ENCODE data around the gene OR9Q1.

Gene OR9Q1

DNA sequence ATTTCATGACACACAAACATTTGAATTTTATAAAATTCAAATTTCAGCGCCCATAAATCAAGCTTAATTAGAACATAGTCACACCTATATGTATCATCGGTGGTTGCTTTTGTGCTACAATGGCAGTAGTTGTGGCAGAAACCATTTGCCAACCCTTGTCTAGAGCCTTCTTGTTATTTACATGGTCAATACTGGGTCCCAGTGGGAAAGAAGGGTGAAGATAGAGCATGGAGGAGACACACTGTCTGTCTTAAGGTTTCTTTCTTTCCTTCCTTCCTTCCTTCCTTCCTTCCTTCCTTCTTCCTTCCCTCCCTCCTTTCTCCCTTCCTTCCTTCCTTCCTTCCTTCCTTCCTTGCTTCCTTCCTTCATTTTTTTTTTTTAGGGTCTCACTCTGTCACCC, 10.8 kb downstream of the OR9Q1 start:
- DNase-seq (ENCODE audit: low spot score) = no peak

DNA sequence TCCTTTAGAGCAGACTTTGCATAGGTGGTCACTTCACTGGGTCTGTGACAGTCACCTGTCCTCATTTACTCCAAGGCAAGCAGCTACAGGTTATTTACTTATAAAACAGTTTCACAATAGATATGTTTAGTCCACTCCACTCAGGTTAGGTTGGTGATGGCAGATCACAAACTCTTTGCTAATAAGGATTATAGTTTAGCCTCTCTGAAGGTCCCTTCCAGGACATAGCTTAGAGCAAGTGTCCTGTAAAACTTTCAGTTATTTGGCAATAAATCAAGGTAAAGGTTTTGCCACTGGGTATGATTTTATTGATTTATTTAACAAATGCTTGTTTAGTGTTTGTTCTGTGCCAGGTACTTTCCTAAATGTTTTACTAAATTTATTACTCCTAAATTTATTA, 15.9 kb downstream of the OR9Q1 start:
- DNase-seq (ENCODE audit: low spot score) = no peak

DNA sequence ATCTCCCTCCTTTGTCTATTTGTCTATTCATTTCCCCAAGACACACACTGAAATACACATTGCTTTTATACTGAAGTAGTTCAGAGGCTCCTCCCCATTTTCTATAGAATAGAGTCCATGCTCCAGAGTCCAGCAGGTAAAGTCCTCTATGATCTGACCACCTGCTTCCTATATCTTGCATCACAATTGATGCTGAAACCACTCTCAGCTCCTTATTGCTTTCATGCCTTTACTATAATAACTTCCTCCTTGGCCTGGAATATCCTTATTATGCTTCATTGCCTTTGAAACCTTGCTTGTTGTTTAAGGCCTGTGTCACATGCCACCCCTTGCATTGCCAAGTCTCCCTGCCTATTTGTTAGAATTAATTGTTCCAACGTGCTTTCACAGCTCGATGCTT, 19.7 kb downstream of the OR9Q1 start:
- DNase-seq (ENCODE audit: low spot score) = no peak

DNA sequence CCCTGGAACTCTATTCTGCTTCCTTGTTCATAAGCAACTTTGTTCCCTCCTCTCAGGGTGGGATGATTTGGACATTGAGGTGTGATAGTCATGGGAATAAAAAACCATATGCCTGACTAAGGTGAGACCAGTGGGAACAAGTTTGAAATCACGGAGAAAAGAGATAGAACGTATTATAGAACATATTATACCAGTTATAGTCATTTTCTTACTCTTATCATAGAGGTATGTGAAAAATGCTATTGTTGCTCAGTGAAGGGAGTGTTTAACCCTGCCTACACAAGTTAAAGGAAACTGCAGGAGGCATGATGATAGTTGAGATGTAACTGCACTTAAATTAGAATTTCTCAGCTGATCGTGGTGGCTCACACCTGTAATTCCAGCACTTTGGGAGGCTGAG, 22.6 kb downstream of the OR9Q1 start:
- no peak for DNase-seq (ENCODE audit: low spot score)

DNA sequence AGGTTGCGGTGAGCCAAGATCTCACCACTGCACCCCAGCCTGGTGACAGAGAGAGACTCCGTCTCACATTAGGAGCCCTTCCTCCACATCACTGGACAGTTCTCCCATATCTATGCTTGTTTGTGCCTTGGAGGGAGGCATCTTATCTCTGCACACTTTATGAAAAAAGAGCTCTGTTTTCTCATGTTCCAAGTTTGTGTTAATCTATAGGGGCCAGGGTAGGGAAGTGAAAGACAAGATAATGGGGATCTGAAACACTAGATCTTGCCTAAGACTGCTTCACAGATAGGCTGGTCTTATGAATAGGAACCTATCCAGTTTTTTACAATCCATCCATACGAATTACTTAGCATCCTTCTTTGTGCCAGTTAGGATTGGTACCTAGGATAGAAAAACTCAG, 24.1 kb downstream of the OR9Q1 start:
- no peak for DNase-seq (ENCODE audit: low spot score)

DNA sequence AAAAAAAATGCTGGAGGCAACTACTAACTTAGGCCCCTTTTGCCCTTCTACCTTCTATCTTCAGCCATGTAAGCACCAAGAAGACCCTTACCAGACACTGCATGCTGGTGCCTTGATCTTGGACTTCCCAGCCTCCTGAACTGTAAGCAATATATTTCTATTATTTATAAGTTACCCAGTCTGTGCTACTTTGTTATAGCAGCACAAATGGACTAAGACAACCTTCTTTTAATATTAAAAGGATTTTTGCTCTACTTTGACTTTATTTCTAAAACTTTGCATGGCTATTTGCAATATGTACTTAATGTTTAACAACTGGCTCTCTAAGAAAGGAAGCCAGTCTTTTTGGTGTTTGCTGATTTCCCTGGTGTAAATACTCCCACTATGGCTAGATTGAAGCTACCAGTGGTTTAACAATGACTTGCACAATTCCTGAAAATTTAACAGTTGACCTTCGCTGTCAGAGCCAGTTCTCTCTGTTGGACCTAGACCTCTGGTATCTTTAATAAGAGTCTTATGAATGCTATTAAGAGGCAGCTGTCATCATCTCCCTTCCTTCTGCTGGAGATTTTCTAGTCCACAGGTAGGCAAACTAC, 32.2 kb downstream of the OR9Q1 start:
- DNase-seq (ENCODE audit: low spot score) = no peak

DNA sequence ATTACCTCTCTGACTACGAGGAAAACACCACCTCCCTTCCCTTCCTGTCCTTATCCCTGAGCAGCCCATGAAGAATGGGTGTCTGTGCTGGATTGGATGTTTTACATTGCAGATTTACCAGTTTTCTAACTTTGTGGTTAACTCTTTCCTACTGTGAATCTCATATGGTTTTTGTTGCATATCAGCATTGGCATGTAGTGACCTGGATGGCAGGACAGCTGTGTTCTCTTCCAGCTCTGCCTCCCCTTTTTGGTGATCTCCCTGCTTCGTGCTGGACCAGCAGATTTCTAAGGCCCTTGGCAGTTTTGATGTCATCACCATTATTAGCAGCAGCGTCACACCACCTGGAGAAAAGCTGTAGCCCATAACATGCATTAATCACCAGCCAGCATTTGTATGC, 33.8 kb downstream of the OR9Q1 start:
- DNase-seq (ENCODE audit: low spot score) = no peak

DNA sequence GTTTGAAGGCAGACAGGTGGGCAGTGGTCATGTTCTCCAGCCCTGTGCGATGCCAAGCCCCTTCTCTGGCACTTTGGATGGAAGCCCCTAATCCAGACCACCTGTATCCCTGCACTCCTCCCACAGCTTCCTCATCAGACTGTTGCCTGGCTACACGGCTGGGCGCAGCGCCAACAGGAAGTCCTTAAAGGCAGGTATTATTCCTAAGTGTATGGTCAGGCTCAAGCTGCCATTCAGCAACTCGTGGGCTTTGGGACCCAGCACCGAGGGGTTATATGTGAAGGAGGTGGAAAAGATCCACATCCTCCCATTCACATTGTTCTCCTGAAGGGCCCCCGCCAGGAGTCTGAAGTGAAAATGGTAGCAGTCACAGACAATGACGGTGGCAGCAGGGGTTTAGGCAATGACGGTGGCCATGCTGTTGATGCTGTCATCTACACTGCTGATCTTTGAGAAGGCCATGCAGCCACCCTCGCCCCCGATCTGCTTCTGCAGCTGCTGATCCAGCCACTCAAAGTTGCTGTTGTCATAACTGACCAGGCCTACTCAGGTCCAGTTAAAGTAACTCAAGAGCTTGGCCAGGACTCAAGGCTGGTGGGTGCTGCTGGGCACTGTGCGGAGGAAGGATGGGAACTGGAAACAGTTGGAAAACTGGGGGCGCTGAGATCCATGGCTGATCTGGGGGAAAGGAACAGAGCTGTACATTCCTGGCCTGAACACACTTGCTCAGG, 34.8 kb downstream of the OR9Q1 start:
- no peak for DNase-seq (ENCODE audit: low spot score)

DNA sequence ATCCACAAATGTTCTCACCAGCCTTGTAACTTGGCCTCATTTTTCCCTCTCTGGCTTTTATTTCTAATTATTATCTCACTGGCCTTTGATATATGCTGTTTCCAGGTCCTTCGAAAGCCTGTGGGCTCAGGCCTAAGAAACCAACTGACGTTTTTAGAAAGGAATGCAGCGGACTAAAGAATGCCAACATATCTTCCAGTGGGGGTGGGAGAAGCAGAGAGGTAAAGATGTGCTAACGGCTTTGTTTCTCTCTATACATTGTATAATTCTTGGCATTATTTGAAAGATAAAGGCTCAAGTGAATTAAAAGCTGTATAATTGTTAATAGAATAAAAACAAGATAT, 35.3 kb downstream of the OR9Q1 start:
- DNase-seq (ENCODE audit: low spot score) = no peak

DNA sequence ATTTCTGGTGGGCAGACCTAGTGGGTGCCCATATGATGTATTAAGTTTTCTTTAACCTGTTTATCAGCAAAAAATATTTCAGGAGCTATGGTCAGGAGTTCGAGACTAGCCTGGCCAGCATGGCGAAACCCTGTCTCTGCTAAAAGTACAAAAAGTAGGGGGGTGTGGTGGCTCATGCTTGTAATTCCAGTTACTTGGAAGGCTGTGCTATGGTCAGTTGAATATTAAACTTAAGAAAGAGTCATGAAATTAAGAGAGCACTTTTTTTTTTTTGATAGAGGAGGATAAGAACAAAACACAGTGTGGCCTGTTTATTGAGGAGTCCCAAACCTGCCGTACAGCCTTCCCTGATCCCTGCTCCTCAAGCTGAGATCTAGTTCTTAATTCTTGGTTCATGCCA, 36.9 kb downstream of the OR9Q1 start:
- no peak for DNase-seq (ENCODE audit: low spot score)

DNA sequence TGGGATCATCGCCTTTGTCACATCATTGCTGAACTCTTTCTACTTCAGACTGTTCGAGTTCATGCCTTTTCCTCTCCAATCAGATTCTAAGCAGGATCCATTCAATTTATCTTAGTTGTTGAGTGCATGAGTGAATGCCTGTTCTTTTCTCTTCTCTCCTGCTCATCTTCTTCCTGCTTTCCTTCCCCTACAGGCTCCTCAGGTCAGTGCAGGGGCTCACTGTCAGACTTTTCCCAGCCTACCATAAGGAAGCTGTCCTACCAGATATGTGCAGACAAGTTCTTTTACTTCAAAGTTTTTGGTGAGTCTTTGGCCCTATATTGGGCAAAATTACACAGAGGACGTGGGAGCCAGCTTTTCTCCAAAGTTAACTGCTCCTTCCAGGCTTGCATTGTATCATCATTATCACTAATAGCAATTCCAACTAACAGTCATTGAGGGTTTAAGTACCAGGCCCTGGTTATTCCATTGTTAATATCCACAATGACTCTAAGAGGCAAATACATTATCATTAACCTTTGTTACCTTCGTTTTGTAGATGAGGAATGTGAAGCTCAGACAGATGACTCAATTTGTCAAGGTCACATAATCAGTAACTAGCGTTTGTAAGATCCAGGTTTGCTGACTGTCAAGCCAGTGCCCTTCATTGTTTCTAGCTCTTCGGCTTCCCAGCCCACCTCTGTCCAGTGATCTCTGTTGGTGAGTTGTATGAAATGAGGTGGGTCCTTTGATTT, 37.4 kb downstream of the OR9Q1 start:
- DNase-seq (ENCODE audit: low spot score) = no peak

DNA sequence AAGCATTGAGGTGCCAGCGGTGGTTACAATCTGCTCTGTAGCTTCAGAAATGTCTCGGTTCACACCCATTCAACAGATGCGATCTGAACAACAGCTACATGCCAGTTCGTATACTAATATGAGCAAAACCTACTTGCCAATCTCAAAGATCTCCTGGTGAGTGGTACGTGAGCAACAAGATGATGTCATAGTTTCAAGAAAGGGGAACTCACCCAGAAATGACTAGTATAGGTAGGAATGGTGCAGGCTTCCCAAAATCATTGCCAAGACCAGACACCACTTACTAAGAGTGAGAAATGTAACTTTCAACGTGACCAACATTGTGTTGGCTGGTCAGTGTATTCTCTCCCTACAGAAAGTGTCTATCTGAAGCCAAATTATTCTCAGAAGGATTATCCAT, 38.1 kb downstream of the OR9Q1 start:
- DNase-seq (ENCODE audit: low spot score) = no peak

DNA sequence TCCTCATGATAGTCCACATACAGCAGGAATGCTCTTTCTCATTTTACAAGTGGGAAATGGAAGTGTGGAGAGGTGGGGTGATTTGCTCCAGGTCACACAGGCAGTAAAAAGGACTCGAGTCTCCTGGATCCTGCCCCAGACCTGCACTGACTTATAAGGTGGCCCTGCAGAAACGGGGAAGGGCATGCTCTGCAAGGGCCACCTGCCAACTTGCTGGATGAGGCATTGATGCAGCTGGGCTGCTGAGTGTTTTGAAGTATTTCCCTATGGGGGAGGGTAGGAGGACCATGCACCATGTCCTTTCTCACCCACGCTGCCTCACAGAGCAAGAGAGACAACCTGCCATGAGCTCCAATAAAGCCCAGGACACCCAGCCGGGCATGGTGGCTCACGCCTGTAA, 44.0 kb downstream of the OR9Q1 start:
- DNase-seq (ENCODE audit: low spot score) = no peak

DNA sequence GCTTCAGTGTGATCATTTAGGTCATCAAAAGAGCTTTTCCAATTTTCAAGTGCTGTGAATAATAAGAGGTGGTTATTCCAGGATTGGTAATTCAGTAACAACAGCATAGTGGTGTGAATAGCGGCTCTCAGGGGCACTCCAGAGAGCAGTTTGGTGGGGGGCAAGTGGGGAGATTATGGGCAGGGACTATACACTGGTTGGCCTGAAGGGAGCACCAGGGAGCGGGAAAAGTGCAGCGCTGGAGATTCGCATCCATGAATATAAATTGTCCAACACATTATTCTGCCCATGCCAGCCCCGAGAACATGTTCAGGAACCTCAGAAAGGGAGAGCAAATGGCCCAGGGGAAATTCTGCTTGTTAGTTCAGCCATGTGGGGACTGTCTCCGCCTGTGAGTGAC, 45.0 kb downstream of the OR9Q1 start:
- no peak for DNase-seq (ENCODE audit: low spot score)

DNA sequence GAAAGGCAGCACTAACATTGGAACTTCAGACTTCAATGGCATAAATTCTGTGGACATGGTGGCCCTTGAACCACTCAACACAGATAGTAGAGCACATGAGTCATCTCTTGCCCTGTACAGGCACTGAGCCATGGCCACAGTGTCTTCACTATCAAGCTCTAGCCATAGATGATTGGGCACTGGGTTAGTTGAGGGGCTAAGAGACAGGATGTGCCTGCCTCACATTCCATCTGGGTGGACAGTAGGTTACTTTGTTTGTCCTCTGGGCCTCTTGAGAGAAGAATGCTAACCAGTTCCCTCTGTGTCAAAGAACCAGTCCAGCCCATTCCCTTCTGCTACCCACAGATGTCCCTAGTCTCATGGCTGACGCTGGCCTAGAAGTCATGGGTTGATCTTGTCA, 46.9 kb downstream of the OR9Q1 start:
- DNase-seq (ENCODE audit: low spot score) = no peak

DNA sequence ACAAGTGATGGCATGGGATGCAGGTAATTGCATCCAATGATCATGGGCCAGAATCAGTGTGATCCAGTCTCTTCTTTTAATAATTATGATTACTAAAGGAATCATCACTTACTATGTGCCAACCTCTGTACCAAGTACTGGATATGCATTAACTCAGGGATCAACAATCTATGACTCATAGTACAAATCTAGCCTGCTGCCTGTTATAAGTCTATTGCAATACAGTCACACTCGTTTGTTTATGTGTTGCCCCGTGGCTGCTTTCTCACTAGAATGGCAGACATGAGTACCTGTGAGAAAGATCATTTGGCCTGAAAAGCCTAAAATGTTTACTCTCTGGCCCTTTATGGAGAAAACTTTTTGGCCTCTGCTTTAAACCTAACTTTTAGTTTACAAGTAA, 52.1 kb downstream of the OR9Q1 start:
- DNase-seq (ENCODE audit: low spot score) = no peak

DNA sequence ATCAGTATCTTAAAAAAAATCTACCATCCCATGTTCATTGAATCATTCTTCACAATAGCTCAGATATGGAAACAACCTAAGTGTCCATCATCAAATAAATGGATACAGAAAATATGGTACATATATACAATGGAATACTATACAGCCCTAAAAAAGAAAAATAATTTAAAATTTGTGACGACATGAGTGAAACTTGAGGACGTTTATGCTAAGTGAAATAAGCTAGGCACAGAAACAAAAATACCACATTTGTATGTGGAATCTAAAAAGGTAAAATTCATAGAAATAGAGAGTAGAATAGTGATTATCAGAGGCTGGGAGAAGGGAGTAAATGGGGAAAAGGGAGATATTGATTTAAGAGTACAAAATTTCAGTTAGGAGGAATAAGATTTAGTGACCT, 62.8 kb downstream of the OR9Q1 start:
- DNase-seq (ENCODE audit: low spot score) = no peak

DNA sequence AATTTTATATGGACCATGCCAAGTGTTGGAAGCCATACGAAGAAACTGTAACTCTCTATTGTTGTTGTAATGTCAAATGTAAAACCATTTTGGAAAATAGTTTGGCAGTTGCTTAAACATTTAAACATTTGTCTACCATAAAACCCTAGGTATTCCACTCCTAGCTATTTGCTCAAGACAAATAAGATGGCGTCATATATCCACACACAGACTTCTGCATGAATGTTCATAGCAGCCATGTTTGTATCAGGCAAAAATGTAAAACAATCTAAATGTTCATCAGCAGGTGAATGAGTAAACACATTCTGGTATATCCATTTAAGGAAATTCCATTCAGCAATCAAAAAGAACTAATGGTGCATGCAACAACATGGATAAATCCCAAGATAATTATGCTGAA, 73.8 kb downstream of the OR9Q1 start:
- no peak for DNase-seq (ENCODE audit: low spot score)

DNA sequence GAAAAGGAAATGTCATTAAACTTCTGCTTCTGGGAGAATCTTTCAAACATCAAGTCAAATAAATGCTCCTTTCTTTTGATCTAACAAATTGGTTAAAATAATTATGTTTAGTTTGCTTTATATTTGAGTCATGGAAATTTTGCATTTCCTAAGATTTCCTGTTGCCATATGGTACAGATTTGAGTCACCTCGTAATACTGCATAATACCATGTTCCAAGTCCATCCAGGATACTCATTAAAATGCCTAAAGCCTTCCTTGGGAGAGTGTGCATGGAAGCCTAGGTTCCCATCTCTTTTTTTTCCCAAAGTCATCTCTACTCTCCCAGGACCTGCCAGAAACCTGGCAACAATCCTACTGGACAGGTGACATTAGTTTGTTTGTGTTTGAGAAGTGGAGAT, 97.4 kb downstream of the OR9Q1 start:
- no peak for DNase-seq (ENCODE audit: low spot score)

DNA sequence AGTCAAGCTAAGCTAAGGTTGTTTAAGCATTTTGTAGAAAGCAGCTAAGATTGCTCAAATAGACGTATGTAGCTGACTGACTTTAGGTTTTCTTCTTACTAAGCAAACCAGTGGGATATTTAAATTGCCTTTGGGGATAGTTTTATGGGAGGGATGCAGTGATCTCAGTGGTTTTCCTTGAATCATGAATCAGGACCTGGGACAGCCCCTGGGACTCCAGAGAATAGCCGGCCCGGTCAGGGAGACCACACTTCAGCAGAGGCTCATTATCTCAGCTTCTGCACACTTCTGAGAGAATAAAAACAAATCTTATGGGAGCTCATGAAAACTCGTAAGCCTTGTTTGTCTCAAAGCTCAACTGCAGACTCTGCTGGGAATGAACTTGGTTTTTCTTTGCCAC, 101.8 kb downstream of the OR9Q1 start, which contains the start of gene OR9I1:
TSS of gene OR9I1 (minus strand) at position 62 of the 400 bp plus-strand sequence. CDS start 6,086 bp downstream, outside the sequence.
- DNase-seq (ENCODE audit: low spot score) = no peak

DNA sequence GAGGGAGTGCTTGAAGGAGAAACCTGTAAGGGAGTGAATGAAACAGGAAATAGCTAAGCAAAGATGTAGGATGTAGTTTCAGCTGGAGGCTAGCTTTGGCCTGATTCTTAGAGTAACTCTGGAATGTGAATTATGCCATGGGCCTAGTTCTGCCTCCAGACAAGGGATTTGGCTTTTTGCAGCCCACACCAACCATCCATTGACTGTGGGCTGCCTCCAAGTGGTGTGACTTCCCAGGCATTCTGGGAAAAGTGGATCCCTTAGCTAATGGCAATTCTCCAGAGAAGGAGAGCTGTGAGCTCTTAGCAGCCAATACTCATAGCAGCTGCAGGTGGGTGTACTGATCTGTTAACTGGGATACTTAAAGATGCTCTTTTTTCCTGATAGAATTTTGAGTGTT, 103.7 kb downstream of the OR9Q1 start:
- no peak for DNase-seq (ENCODE audit: low spot score)

DNA sequence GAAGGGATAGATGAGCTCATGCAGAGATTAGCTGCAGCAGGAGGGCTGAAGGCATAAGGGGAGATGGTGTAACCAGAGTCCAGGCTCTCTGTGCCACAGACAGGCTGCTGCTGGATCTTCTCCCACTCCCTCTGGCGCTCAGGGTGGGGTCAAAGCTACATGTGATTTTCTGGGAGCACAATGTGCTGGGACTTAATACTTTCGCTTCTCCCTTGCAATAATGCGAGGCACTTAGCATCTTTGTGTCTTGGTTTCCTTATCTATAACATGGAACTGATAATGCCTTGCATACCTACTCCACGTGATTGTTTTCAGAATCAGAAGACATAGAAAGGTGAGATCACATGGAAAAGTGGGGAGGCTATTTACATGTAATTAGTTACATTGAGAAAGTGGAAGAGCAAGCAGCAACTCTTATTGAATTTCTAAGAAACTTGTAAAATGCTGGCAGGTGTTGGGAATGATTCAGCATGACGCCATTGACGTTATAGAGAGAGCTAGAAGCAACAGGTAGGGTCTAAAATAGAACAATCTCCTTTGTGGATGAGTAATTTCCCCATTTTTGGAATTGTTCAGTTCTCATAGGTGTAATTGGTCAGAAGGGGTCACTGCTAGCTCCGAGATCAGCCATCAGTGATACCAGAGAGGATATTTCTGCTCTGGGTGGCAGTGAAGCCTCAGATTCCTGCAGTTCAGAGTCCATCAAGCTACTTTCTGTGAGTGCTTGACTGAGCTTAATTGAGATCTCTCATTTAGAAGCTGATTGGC, 109.8 kb downstream of the OR9Q1 start:
- DNase-seq (ENCODE audit: low spot score) = no peak

DNA sequence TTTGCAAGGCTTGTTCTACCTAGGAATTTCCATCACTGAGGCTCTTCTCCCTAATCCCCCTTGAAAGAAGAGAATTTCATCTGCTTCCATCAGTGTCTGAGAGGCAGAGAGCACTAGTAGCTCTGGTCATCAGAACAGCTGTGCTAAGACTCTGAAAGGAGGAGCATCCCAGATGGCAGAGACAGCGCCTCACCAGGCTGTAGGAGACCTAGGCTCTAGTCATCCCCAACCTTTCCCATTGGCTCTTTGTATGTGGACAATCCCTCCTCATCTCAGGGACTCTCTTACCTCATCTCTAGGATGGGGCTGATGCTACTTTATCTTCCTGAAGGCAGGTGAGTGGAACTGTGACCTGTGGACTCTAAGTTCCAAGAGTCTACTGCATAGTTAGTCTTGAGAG, 110.5 kb downstream of the OR9Q1 start:
- DNase-seq (ENCODE audit: low spot score) = no peak

Data from kidney capillary endothelial cell (primary cell).